HepG2 (cell line): ENCODE results near the gene FUT4. TPM values are rescaled to one million over a fixed set of nuclear protein-coding genes. Genes with fewer than 3 reads are reported as not detected.

ENCODE experiments used
- ARHGAP35 ChIP-seq: sonication (generic); formaldehyde crosslinking; IDR thresholded peaks from 2 replicates; pipeline ENCODE4 v1.9.0; 2022; ENCODE audit warnings: mild to moderate bottlenecking, inconsistent platforms, moderate library complexity, missing genetic modification reagents, borderline replicate concordance
- CAMTA2 ChIP-seq: sonication (generic); formaldehyde crosslinking; IDR thresholded peaks from 2 replicates; pipeline ENCODE4 v1.4.0; 2020; ENCODE audit warnings: mild to moderate bottlenecking, missing genetic modification reagents, borderline replicate concordance
- EEA1 ChIP-seq: sonication (generic); formaldehyde crosslinking; IDR thresholded peaks from 2 replicates; pipeline ENCODE4 v1.5.1; 2020; ENCODE audit warnings: mild to moderate bottlenecking, missing genetic modification reagents, borderline replicate concordance
- ETV5 ChIP-seq: IDR thresholded peaks from 2 replicates; pipeline ENCODE4 v1.6.1; 2018; ENCODE audit warnings: missing biosample characterization, missing genetic modification reagents, inconsistent platforms, borderline replicate concordance
- FOXK2 ChIP-seq: fragments of 450-650 bp; IDR thresholded peaks from 2 replicates; pipeline ENCODE4 v1.6.1; 2016
- HOXD1 ChIP-seq: sonication (generic); formaldehyde crosslinking; IDR thresholded peaks from 2 replicates; pipeline ENCODE4 v1.5.0; 2020; ENCODE audit warnings: missing genetic modification reagents
- IRX3 ChIP-seq: sonication (generic); formaldehyde crosslinking; IDR thresholded peaks from 2 replicates; pipeline ENCODE4 v1.8.1; 2023; ENCODE audit warnings: mild to moderate bottlenecking, low read depth, missing genetic modification reagents, borderline replicate concordance
- JUNB ChIP-seq: sonication (generic); formaldehyde crosslinking; IDR thresholded peaks from 2 replicates; pipeline ENCODE4 v1.8.0; 2022; ENCODE audit warnings: missing genetic modification reagents, mild to moderate bottlenecking, borderline replicate concordance
- KAT7 ChIP-seq: IDR thresholded peaks from 2 replicates; pipeline ENCODE4 v1.6.1; 2018; ENCODE audit warnings: borderline replicate concordance, missing compliant biosample characterization
- NCOA2 ChIP-seq: sonication (generic); formaldehyde crosslinking; IDR thresholded peaks from 2 replicates; pipeline ENCODE4 v1.8.0; 2022; ENCODE audit warnings: inconsistent platforms
- NCOA5 ChIP-seq: sonication (generic); formaldehyde crosslinking; IDR thresholded peaks from 2 replicates; pipeline ENCODE4 v1.4.0; 2020; ENCODE audit warnings: missing genetic modification reagents
- NR2F1 ChIP-seq, 2 experiments: fragments of 450-650 bp in 1 of 2; formaldehyde crosslinking in 1 of 2; IDR thresholded peaks; 2 replicates each; pipeline versions ENCODE4 v1.5.0 to v1.6.1; 2016 to 2020; ENCODE audit warnings: mild to moderate bottlenecking in 1 of 2, missing compliant biosample characterization in 1 of 2, missing genetic modification reagents in 1 of 2, moderate library complexity in 1 of 2
- PHF21A ChIP-seq: sonication (generic); formaldehyde crosslinking; IDR thresholded peaks from 2 replicates; pipeline ENCODE4 v1.5.0; 2020; ENCODE audit warnings: mild to moderate bottlenecking, missing genetic modification reagents
- PRDM10 ChIP-seq: sonication (generic); formaldehyde crosslinking; IDR thresholded peaks from 2 replicates; pipeline ENCODE4 v1.4.0; 2020; ENCODE audit warnings: low read depth, missing genetic modification reagents
- ZNF333 ChIP-seq: sonication (generic); formaldehyde crosslinking; IDR thresholded peaks from 2 replicates; pipeline ENCODE4 v1.4.0; 2020; ENCODE audit warnings: mild to moderate bottlenecking, missing genetic modification reagents, borderline replicate concordance
- ZNF691 ChIP-seq: sonication (generic); formaldehyde crosslinking; IDR thresholded peaks from 2 replicates; pipeline ENCODE4 v1.4.0; 2020; ENCODE audit warnings: missing genetic modification reagents, low read depth, mild to moderate bottlenecking, borderline replicate concordance
- ZNF724P ChIP-seq: sonication (generic); formaldehyde crosslinking; IDR thresholded peaks from 2 replicates; pipeline ENCODE4 v1.8.0; 2022; ENCODE audit warnings: missing genetic modification reagents, borderline replicate concordance
- polyA plus RNA-seq, 8 experiments: library from polyadenylated mRNA; depleted of rRNA in 3 of 8; stranded (reverse) in 7 of 8; unstranded in 1 of 8; fragments of >200 nt; fragmentation: Illumina TruSeq in 4 of 8; extraction: Trizol in 4 of 8; gene quantifications; 2 replicates each; pipeline versions ENCODE4 v1.2.1 to v1.2.3, GENCODE V29; 2011 to 2016; ENCODE audit warnings: low read depth in 4 of 8, missing spikeins in 1 of 8, mixed read lengths in 1 of 8; ENCODE audit not compliant: insufficient read depth in 1 of 8
- total RNA-seq, 5 experiments: library from RNA; depleted of rRNA; stranded (reverse); fragments of >200 nt; fragmentation: Illumina TruSeq; extraction: Trizol; gene quantifications; 2 replicates each; pipeline ENCODE4 v1.2.3, GENCODE V29; 2016; ENCODE audit warnings: low read depth in 1 of 5
- TF ChIP-seq, protein P1 (sequence below): sonication (generic); formaldehyde crosslinking; IDR thresholded peaks from 2 replicates; pipeline ENCODE4 v1.4.0; 2020; ENCODE audit warnings: mild to moderate bottlenecking, missing genetic modification reagents, borderline replicate concordance
- TF ChIP-seq, protein P2 (sequence below): IDR thresholded peaks from 2 replicates; pipeline ENCODE4 v1.6.1; 2012; ENCODE audit warnings: low read length, improper control_type of control experiment

Gene FUT4
- total and polyA plus RNA-seq, 2 of the 13 experiments (the other 11 are each of a cell fraction or from before 2014, with no cell fraction given) = 0.28 to 0.60 TPM

GRCh38 chr11:94494126-94494680 is 49.5 kb upstream of the FUT4 start (continued):
- TF ChIP-seq ZNF691 (CRISPR knock-in tag) (no peak), NCOA5 (no peak), JUNB (no peak), ZNF333 (CRISPR knock-in tag) (no peak), NR2F1 (CRISPR knock-in tag; IDR thresholded peaks at IDR 0.05) (no peak), FOXK2 (no peak), ETV5 (no peak), ZNF724P (no peak), HOXD1 (CRISPR knock-in tag) (no peak), KAT7 (CRISPR knock-in tag) (no peak), ARHGAP35 (CRISPR knock-in tag) (no peak), NCOA2 (CRISPR knock-in tag) (no peak), EEA1 (CRISPR knock-in tag) (0 out of 2 replicates have a peak, but pooled peaks have one; percentile 73), IRX3 (CRISPR knock-in tag) (no peak), PHF21A (CRISPR knock-in tag) (peak; percentile 3; the same call in 1 of the 2 replicates), CAMTA2 (no peak), PRDM10 (CRISPR knock-in tag) (peak; percentile 90)
- TF ChIP-seq, protein P1, sequence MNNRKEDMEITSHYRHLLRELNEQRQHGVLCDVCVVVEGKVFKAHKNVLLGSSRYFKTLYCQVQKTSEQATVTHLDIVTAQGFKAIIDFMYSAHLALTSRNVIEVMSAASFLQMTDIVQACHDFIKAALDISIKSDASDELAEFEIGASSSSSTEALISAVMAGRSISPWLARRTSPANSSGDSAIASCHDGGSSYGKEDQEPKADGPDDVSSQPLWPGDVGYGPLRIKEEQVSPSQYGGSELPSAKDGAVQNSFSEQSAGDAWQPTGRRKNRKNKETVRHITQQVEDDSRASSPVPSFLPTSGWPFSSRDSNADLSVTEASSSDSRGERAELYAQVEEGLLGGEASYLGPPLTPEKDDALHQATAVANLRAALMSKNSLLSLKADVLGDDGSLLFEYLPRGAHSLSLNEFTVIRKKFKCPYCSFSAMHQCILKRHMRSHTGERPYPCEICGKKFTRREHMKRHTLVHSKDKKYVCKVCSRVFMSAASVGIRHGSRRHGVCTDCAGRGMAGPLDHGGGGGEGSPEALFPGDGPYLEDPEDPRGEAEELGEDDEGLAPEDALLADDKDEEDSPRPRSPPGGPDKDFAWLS (CRISPR knock-in tag) = no peak
- TF ChIP-seq, protein P2, sequence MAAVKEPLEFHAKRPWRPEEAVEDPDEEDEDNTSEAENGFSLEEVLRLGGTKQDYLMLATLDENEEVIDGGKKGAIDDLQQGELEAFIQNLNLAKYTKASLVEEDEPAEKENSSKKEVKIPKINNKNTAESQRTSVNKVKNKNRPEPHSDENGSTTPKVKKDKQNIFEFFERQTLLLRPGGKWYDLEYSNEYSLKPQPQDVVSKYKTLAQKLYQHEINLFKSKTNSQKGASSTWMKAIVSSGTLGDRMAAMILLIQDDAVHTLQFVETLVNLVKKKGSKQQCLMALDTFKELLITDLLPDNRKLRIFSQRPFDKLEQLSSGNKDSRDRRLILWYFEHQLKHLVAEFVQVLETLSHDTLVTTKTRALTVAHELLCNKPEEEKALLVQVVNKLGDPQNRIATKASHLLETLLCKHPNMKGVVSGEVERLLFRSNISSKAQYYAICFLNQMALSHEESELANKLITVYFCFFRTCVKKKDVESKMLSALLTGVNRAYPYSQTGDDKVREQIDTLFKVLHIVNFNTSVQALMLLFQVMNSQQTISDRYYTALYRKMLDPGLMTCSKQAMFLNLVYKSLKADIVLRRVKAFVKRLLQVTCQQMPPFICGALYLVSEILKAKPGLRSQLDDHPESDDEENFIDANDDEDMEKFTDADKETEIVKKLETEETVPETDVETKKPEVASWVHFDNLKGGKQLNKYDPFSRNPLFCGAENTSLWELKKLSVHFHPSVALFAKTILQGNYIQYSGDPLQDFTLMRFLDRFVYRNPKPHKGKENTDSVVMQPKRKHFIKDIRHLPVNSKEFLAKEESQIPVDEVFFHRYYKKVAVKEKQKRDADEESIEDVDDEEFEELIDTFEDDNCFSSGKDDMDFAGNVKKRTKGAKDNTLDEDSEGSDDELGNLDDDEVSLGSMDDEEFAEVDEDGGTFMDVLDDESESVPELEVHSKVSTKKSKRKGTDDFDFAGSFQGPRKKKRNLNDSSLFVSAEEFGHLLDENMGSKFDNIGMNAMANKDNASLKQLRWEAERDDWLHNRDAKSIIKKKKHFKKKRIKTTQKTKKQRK = no peak
